Neural progenitor cell (in vitro differentiated cells): ENCODE data around the gene KRT35.

Experiments used
- EZH2 ChIP-seq: fragments of 200-600 bp; sonication (generic); IDR thresholded peaks from 2 replicates; pipeline ENCODE4 v1.6.1; 2017; ENCODE audit warnings: antibody characterized with exemption, mild to moderate bottlenecking, moderate library complexity
- TF ChIP-seq, protein P1 (sequence below): fragments of 200-600 bp; sonication (generic); IDR thresholded peaks from 2 replicates; pipeline ENCODE4 v1.5.1; 2017; ENCODE audit warnings: antibody characterized with exemption, mild to moderate bottlenecking

DNA sequence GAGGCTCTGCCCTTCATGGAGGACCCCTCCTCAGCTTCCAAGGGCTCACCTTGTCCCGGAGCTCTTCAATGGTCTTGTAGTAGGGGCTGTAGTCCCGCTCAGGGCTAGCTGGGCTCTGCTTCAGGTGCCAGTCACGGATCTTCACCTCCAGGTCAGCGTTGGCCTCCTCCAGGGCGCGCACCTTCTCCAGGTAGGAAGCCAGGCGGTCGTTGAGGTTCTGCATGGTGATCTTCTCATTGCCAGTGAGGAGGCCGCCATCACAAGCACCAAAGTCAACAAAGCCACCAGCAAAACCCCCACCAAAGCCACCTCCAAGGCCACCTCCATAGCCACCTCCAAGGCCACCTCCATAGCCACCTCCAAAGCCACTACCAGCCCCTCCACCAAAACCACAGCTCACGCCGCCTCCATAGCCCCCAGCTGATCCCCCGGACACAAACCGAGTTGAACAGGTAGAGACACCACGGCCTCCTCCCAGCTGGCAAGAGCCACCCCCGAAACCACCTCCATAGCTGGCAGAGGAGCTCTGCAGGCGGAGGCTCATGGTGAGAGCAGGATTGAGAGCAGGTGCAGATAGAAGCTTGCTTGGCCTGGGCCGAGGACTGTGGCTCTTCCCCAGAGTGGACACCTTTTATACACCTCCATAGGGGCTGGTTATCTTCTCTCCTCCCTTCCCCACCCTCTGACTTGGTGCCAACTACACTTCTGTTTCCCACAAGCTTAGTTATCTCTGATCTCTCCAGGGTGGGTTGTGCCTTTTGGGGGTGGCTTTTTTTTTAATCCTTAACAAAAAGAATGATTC, 24.3 kb upstream of the KRT35 start, which contains the start of gene KRT13:
- TF ChIP-seq, protein P1, sequence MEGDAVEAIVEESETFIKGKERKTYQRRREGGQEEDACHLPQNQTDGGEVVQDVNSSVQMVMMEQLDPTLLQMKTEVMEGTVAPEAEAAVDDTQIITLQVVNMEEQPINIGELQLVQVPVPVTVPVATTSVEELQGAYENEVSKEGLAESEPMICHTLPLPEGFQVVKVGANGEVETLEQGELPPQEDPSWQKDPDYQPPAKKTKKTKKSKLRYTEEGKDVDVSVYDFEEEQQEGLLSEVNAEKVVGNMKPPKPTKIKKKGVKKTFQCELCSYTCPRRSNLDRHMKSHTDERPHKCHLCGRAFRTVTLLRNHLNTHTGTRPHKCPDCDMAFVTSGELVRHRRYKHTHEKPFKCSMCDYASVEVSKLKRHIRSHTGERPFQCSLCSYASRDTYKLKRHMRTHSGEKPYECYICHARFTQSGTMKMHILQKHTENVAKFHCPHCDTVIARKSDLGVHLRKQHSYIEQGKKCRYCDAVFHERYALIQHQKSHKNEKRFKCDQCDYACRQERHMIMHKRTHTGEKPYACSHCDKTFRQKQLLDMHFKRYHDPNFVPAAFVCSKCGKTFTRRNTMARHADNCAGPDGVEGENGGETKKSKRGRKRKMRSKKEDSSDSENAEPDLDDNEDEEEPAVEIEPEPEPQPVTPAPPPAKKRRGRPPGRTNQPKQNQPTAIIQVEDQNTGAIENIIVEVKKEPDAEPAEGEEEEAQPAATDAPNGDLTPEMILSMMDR = no peak
- no peak for TF ChIP-seq EZH2
